ENCODE results near the gene GTPBP4.

GTPBP4 gene

DNA sequence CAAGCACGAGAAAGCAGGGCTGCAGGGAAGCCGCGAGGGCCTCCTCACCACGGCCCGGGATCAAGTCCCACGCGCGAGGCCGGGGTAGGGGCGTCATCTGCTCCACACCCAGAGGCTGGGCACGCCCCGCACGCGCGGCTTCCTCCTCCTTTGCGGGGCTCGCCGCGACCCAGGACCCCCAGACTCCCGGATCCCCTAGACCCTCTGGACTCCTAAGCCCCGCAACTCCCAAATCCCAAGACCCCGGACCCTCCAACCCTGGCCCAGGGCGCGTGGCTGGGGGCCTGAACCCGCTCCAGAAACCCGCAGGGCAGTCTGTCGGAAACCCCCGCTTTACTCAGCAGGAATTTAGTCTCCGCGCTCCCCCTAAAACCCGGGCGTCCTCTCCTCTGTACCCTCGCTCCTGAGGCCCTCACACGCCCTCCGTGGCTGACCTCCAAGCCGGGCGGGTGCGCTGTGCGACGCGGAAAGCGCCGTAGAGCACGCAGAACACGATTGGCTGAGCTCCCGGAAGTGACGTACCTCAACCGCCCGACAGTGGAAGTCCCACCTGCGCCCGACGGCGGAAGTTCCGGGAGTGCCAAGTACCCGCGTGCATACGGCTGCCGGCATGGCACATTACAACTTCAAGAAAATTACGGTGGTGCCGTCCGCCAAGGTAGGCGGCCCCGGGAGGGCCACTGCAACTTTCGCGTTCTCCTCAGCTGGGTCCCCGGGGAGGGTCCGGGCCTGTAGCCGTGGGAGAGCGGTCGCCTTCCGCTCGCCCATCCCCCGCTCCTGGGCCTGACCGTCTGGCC is at the start of gene GTPBP4:
Gene GTPBP4 (plus strand): TSS at position 565 of the 797 bp plus-strand sequence. CDS start 46 bp downstream, at position 611.
- DNase-seq (ENCODE audit: low spot score): peak; percentile 94

- DNase-seq (ENCODE audit: low spot score): no peak
These were observed 49.1 kb upstream of the GTPBP4 start for GRCh38 chr10:938941-939678.

- no peak for DNase-seq (ENCODE audit: low spot score)
These were observed 44.8 kb upstream of the GTPBP4 start for GRCh38 chr10:943334-944033.

DNA sequence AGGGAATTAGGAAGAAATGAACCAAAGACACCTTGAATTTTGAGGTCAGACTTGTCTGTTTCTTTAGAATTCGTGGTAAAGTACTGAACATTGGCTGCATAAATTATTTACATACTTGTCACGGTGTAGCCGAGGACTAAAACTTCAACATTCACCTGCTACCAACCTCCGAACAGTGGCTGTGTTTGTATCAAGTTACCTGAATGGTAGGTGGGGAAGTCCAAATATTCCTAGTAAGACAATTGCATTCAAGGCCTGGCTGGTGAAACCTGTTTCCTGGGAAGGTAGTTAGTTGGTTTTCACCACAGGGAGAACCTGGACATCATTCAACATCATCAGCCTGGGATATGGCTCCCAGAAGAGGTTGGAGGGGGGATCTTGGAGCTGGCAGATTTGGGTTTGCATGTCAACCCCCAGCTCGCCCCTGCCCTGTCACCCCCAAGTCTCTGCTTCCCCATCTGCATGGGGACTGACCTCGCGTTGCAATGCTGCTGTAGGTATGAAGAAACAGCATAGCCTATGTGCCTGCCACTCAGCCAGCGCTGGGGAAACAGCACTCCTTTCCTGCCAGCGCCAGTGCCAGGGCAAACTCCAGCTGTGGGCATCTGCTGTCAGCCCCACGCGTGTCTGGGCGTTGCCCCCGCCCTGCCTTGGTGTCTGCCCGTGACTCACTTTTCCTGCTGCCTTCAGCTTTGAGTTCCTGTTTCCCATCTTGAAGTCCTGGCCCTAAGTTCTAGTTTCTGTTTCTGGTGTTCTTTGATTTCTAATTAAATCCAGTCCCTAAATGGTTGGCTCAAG is 44.0 kb upstream of the GTPBP4 start:
- no peak for DNase-seq (ENCODE audit: low spot score)

DNA sequence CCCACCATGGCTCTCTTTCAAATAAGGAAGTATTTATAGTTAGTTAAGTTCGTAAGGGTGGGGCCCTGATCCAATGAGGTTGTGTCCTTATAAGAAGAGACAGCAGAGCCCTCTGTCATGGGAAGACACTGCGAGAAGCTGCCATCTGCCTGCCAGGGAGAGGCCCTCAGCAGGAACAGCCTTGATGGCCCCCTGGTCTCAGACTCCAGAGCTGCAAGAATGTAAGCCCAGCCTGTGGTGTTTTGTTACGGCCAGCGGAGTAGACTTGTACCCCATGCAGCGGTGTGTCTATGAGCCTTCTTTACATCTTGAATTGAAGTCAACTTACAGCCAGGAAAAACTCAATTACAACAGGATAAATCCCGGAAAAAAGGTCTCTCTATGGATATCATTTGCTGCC is 42.5 kb upstream of the GTPBP4 start:
- DNase-seq (ENCODE audit: low spot score): no peak

GRCh38 chr10:947051-947450 is 41.2 kb upstream of the GTPBP4 start:
- DNase-seq (ENCODE audit: low spot score): no peak

- DNase-seq (ENCODE audit: low spot score): no peak
These were observed 40.4 kb upstream of the GTPBP4 start for GRCh38 chr10:947881-948280.

DNA sequence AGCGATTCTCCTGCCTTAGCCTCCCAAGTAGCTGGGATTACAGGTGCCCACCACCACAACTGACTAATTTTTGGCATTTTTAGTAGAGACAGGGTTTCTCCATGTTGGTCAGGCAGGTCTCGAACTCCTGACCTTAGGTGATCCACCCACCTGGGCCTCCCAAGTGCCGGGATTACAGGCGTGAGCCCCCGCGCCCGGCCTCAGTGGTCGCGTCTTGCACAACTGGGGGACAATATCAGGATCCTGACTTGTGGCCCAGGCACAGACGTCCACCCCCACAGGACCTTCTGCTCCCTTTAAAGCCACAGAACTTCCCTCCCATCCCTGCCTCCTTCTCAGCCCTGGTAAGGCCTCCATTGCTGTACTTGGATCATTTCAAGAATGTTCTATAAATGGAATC is 39.9 kb upstream of the GTPBP4 start:
- DNase-seq (ENCODE audit: low spot score): no peak

DNA sequence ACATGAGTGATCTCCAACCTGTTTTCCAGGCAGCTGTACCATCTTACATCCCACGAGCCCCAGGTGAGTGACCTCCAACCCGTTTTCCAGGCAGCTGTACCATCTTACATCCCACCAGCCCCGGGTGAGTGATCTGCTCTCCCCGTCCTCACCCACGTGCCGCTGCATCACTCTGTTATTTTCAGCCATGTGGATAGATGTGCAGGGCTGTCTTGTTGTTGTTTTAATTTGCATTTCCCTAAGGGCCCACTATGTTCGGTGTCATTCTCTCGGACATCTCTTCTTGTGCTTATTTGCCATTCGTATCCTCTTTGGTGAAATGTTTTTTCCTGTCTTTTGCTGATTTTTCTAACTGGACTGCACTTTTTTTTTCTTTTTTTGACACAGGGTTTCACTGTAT is 38.8 kb upstream of the GTPBP4 start:
- no peak for DNase-seq (ENCODE audit: low spot score)

DNA sequence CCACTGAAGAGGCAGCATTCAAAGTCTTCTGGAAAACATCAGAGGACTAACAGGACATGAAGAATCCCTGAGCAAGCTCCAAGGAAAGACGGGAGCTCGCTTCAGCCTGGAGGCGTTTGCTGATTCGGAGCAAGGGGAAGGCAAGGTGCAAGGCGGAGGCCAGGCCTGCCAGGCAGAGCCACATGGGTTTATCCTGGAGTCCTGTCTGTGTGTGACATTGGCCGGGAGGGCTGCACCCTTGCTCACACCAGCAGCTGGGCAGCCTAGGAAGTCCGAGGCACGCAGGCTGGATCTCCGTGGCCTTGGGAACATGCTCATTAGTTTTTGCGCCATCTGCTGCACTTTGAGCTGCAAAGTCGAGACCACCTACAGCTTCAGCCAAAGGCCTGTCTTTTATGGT is 34.4 kb upstream of the GTPBP4 start:
- DNase-seq (ENCODE audit: low spot score): no peak

- DNase-seq (ENCODE audit: low spot score): no peak
These were observed 33.8 kb upstream of the GTPBP4 start for GRCh38 chr10:954396-954795.

- DNase-seq (ENCODE audit: low spot score): no peak
These were observed 33.0 kb upstream of the GTPBP4 start for GRCh38 chr10:955127-955819.

DNA sequence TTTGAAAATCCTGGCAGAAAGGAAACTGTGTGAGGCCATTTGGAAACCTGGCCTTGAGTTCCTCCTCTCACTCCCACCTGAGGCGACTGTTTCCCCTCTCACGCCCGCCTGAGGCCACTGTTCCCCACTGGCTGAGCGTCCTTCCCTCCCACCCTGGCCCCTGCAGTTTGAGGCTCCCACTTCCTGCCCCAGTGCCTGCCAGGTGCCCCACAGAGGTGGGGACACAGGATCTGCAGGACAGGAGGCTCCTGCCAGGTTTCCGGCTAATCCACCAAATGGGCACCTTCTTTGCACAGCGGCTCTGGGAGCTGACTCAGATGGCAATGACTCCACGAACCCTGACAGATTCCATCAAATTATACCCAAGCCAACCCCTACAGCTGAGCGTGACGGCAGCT is 32.4 kb upstream of the GTPBP4 start:
- no peak for DNase-seq (ENCODE audit: low spot score)

DNA sequence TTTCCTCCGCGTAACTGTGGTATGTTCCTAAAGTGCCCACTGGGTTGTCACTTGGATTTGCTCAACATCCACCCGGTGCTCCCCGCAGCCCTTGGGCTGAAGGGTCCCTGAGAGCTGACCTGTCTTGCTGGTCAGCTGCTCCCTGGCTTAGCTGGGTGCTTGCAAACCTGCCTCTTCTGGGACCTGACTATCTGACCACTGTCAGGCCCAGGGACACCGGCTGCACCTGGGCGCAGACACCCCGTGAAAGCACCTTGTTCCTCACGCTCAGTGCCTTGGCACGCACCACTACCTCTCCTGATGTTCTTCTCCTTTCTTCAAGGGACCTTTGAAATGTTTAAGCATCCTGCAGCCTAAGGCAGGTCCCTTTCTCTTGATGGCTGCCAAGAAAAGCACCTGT is 30.1 kb upstream of the GTPBP4 start:
- no peak for DNase-seq (ENCODE audit: low spot score)

- DNase-seq (ENCODE audit: low spot score): no peak
These were observed 29.4 kb upstream of the GTPBP4 start for GRCh38 chr10:958856-959255.

DNA sequence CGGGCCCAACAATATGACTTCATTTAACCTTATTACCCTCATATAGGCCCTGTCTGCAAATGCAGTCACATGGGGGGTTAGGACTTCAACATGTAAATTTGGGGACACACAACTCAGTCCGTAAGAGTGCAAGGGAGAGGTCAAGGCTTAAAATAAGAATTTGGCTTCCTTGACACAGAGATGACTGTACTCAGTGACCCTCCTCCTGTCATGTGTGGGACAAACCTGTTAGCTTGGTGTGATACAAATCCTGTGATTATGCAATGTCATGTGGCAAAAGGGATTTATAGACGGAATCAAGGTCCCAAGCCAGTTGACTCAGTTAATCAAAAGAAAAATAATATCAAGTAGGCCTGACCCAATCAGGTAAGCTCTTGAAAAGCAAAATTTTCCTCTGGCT is 25.9 kb upstream of the GTPBP4 start:
- no peak for DNase-seq (ENCODE audit: low spot score)

DNA sequence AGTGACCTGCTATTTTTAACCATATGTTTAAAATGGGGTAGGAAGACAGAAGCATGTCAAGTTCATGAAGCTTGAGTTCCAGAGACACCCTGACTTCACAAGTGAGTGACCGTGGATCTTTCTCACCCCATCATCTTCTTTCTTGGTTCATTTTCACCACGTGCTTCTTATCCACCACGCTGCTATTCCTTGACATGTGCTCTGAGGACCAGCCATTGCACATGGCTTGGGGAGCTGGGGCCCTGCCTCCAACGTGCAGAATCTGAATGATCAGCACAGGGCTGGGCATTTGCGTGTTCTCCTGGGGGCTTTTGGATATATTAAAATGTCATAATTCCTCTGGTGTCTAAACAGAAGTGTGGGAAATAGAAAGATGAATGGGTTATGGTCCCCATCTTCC is 25.0 kb upstream of the GTPBP4 start:
- DNase-seq (ENCODE audit: low spot score): no peak

DNA sequence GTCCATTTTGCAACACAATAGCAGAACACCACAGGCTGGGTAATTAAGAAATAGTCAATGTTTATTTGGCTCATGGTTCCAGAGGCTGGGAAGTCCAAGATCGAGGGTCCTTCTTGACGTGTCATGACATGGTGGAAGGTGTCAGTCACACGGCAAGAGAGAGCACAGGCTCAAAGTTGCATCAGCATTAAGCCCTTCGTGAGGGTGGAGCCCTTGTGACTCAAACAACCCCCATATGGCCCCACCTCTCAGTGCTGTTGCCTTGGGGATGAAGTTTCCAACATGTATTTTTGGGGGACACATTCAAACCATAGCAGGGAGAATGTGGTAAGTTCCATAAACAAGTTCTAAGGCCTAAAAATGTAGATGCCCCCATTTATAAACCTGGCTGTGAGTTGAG is 24.6 kb upstream of the GTPBP4 start:
- DNase-seq (ENCODE audit: low spot score): no peak

GRCh38 chr10:964321-964987 is 23.8 kb upstream of the GTPBP4 start:
- DNase-seq (ENCODE audit: low spot score): no peak

DNA sequence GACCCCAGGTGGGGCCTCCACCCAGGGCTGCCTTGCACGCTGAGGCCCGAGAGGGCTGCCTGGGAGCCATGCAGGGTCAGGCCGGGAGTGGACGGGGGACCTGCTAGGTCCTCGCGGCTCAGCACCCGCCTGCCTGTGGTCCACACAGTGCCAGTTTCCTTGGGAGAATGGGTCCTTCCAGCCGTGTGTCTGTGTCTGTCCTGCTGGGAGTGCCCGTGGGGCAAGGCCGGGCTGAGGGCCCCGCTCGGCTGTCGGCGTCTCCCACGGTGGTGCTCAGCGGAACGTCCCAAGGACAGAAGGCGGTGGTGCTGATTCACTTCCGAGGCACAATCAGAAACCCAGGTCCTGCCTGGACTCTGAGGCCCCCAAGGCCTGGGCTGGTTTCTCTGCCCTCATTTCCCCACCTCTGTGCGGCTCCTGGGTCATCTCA is 23.2 kb upstream of the GTPBP4 start:
- DNase-seq (ENCODE audit: low spot score): no peak

Data from HuH-7.5 (cell line).